Parathyroid adenoma (tissue), 2 donors: ENCODE results near the gene ZC3H8.

Source experiments
- H2AFZ ChIP-seq: fragments of 300-600 bp; sonication (generic); one replicate; pipeline ENCODE4 v1.7.0; 2017; ENCODE audit warnings: antibody characterized with exemption, mild to moderate bottlenecking
- H3K27ac ChIP-seq: fragments of 300-600 bp; sonication (generic); one replicate; pipeline ENCODE4 v1.7.0; 2017
- H3K27me3 ChIP-seq: fragments of 300-600 bp; sonication (generic); one replicate; pipeline ENCODE4 v1.7.0; 2017; ENCODE audit warnings: low read length; ENCODE audit not compliant: control insufficient read depth, insufficient read depth
- H3K36me3 ChIP-seq: fragments of 300-600 bp; sonication (generic); one replicate; pipeline ENCODE4 v1.7.0; 2017; ENCODE audit warnings: low read length; ENCODE audit not compliant: control insufficient read depth, insufficient read depth
- H3K4me1 ChIP-seq: fragments of 300-600 bp; sonication (generic); one replicate; pipeline ENCODE4 v1.7.0; 2017; ENCODE audit warnings: control low read depth
- H3K4me2 ChIP-seq: fragments of 300-600 bp; sonication (generic); one replicate; pipeline ENCODE4 v1.7.0; 2017; ENCODE audit warnings: low read length
- H3K4me3 ChIP-seq: fragments of 300-600 bp; sonication (generic); one replicate; pipeline ENCODE4 v1.7.0; 2017; ENCODE audit warnings: low read depth, low read length
- H3K79me2 ChIP-seq: fragments of 300-600 bp; sonication (generic); one replicate; pipeline ENCODE4 v1.7.0; 2017; ENCODE audit warnings: control low read depth
- H3K9ac ChIP-seq: fragments of 300-600 bp; sonication (generic); one replicate; pipeline ENCODE4 v1.7.0; 2017; ENCODE audit warnings: mild to moderate bottlenecking
- H3K9me3 ChIP-seq: fragments of 300-600 bp; sonication (generic); one replicate; pipeline ENCODE4 v1.7.0; 2017; ENCODE audit warnings: low read length; ENCODE audit not compliant: control insufficient read depth
- TF ChIP-seq, protein P1 (sequence below): fragments of 300-600 bp; sonication (generic); IDR thresholded peaks from one replicate; pipeline ENCODE4 v1.7.0; 2017; ENCODE audit warnings: antibody characterized with exemption, mild to moderate bottlenecking
- donor health status: primary hyperparathyroidism.

The ZC3H8 gene

DNA sequence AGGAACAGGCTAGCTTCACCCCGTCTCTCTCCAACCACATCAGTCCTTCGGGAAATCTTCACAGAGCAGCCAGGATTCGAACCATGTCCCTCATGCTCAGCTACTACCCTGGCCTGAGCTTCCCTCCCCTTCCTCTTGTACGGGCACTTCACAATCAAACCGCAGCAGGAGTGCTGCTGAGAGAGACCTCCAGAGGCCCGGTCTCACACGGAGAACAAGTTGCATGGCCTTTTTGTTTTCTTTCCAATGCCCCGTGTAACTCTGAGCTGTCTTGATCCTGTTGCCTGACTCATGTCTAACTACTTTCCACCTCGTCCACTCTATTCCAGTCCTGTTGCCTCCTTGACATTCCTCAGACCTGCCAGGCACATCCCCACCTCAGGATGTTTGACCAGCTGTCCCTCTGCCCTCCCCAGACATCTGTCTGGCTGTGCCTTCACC is 91.3 kb downstream of the ZC3H8 start:
- no peaks in the 10 kb centered on the region for H3K36me3 ChIP-seq
- no peaks in the 10 kb centered on the region for H3K4me1 ChIP-seq
- no peaks in the 10 kb centered on the region for H3K9me3 ChIP-seq
- TF ChIP-seq, protein P1, sequence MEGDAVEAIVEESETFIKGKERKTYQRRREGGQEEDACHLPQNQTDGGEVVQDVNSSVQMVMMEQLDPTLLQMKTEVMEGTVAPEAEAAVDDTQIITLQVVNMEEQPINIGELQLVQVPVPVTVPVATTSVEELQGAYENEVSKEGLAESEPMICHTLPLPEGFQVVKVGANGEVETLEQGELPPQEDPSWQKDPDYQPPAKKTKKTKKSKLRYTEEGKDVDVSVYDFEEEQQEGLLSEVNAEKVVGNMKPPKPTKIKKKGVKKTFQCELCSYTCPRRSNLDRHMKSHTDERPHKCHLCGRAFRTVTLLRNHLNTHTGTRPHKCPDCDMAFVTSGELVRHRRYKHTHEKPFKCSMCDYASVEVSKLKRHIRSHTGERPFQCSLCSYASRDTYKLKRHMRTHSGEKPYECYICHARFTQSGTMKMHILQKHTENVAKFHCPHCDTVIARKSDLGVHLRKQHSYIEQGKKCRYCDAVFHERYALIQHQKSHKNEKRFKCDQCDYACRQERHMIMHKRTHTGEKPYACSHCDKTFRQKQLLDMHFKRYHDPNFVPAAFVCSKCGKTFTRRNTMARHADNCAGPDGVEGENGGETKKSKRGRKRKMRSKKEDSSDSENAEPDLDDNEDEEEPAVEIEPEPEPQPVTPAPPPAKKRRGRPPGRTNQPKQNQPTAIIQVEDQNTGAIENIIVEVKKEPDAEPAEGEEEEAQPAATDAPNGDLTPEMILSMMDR, result no peak
- no peaks in the 10 kb centered on the region for H3K79me2 ChIP-seq
- H3K9ac ChIP-seq, result no peak overlapping the region
- no peaks in the 10 kb centered on the region for H3K27me3 ChIP-seq
- no peak overlapping the region for H3K4me3 ChIP-seq
- H3K27ac ChIP-seq, result no peak overlapping the region
- no peak overlapping the region for H3K4me2 ChIP-seq
- H2AFZ ChIP-seq, result no peak overlapping the region

DNA sequence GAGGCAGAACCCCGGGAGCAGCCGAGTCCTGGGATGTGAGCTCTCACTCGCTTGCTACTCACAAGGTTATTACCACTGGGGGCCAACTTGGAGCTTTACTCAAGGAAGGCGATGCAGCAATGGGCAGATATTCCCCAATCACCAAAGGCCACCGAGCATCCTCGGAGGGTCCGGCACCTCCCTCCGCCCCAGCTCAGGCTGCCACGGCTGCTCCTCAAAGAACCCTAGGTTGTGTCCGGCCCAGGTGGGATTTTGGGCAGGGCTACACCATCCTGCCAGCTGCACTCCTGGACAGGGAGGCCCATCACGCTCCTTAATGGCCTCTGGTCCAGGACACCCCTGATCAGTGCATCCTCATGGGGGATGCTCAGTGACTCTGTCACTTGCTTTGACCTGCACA is 91.9 kb downstream of the ZC3H8 start:
- H3K9me3 ChIP-seq, result no peaks in the 10 kb centered on the region
- no peak overlapping the region for H3K4me3 ChIP-seq
- H3K79me2 ChIP-seq, result no peaks in the 10 kb centered on the region
- no peaks in the 10 kb centered on the region for H3K4me1 ChIP-seq
- H3K27me3 ChIP-seq, result no peaks in the 10 kb centered on the region
- H2AFZ ChIP-seq, result no peak overlapping the region
- H3K9ac ChIP-seq, result no peak overlapping the region
- TF ChIP-seq, protein P1, result no peak
- H3K27ac ChIP-seq, result no peak overlapping the region
- no peaks in the 10 kb centered on the region for H3K36me3 ChIP-seq
- H3K4me2 ChIP-seq, result no peak overlapping the region

DNA sequence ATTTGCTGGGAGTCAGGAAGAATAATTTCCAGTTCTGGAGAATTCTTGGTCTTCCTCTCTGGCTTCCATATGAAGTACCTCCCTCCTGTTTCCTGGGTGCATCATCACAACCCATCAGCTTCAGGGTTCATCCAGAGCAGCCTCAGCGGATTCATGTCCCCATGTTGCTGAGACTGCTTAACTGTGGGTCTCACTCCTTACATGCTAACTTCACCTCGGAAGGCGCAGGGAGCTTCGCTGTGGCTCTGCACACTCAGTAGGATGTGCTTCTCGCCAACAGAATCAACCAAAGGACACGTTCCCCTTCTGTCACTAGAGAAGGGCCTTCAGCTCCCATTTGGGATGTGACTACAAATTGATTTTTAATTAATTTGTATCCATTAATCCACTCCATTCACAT is 92.5 kb downstream of the ZC3H8 start:
- H3K27ac ChIP-seq, result no peak overlapping the region
- H3K79me2 ChIP-seq, result no peaks in the 10 kb centered on the region
- no peak overlapping the region for H3K9ac ChIP-seq

More for the DNA sequence above, 92.5 kb downstream of the ZC3H8 start:
- Histone ChIP-seq H3K4me3 (no peak overlapping the region), H3K4me1 (no peaks in the 10 kb centered on the region), H3K36me3 (no peaks in the 10 kb centered on the region), H3K9me3 (no peaks in the 10 kb centered on the region), H3K27me3 (no peaks in the 10 kb centered on the region), H2AFZ (no peak overlapping the region), H3K4me2 (no peak overlapping the region)
- TF ChIP-seq, protein P1, result no peak
